Activated T-cell treated with anti-CD3 and anti-CD28 coated beads, Interleukin-2, amount 50 U/mL, for 24 hours (primary cell): Measurements from ENCODE around the gene SETBP1.

Source experiments
- DNase-seq: peaks from one replicate; pipeline ENCODE4 v3.0.0-alpha.2; 2020
- H3K27ac Mint-ChIP-seq: 2 replicates; pipeline ENCODE4 v1.8.0; 2020; ENCODE audit warnings: mild to moderate bottlenecking, mixed read lengths
- H3K27me3 Mint-ChIP-seq: 2 replicates; pipeline ENCODE4 v1.8.0; 2020; ENCODE audit warnings: mixed read lengths
- H3K36me3 Mint-ChIP-seq: 2 replicates; pipeline ENCODE4 v1.8.0; 2020; ENCODE audit warnings: low read depth, mixed read lengths
- H3K4me1 Mint-ChIP-seq: 2 replicates; pipeline ENCODE4 v1.8.0; 2020; ENCODE audit warnings: low read depth, mixed read lengths
- H3K4me3 Mint-ChIP-seq: 2 replicates; pipeline ENCODE4 v1.8.0; 2020; ENCODE audit warnings: mild to moderate bottlenecking, moderate library complexity, mixed read lengths
- H3K9me3 Mint-ChIP-seq: 2 replicates; pipeline ENCODE4 v1.8.0; 2020; ENCODE audit warnings: mixed read lengths

The SETBP1 gene

GRCh38 chr18:45100321-45101105 is 419.8 kb downstream of the SETBP1 start:
- no peaks in the 10 kb centered on the region for H3K4me1 Mint-ChIP-seq
- H3K9me3 Mint-ChIP-seq, result no peaks in the 10 kb centered on the region
- peaks cover 17% of the 10 kb centered on the region for H3K27me3 Mint-ChIP-seq
- no peak overlapping the region for H3K27ac Mint-ChIP-seq
- no peaks in the 10 kb centered on the region for H3K36me3 Mint-ChIP-seq
- H3K4me3 Mint-ChIP-seq, result no peak overlapping the region
- no peak for DNase-seq

GRCh38 chr18:45102126-45102525 is 421.4 kb downstream of the SETBP1 start:
- DNase-seq, result no peak
- Mint-ChIP-seq H3K27ac (no peak overlapping the region), H3K27me3 (peaks cover 17% of the 10 kb centered on the region), H3K4me1 (peaks cover 1% of the 10 kb centered on the region), H3K36me3 (no peaks in the 10 kb centered on the region), H3K9me3 (no peaks in the 10 kb centered on the region), H3K4me3 (no peak overlapping the region)

GRCh38 chr18:45102863-45103262 is 422.2 kb downstream of the SETBP1 start:
- Mint-ChIP-seq H3K27ac (no peak overlapping the region), H3K4me3 (no peak overlapping the region)

GRCh38 chr18:45103319-45104048 is 422.8 kb downstream of the SETBP1 start:
- no peak overlapping the region for H3K27ac Mint-ChIP-seq
- no peaks in the 10 kb centered on the region for H3K9me3 Mint-ChIP-seq
- no peaks in the 10 kb centered on the region for H3K36me3 Mint-ChIP-seq
- DNase-seq, result no peak
- H3K4me3 Mint-ChIP-seq, result no peak overlapping the region
- peaks cover 14% of the 10 kb centered on the region for H3K27me3 Mint-ChIP-seq
- H3K4me1 Mint-ChIP-seq, result peaks cover 1% of the 10 kb centered on the region

More at GRCh38 chr18:45102863-45103262, 422.2 kb downstream of the SETBP1 start:
- DNase-seq, result no peak
- H3K9me3 Mint-ChIP-seq, result no peaks in the 10 kb centered on the region
- H3K36me3 Mint-ChIP-seq, result no peaks in the 10 kb centered on the region
- peaks cover 14% of the 10 kb centered on the region for H3K27me3 Mint-ChIP-seq
- peaks cover 1% of the 10 kb centered on the region for H3K4me1 Mint-ChIP-seq

- peaks cover 1% of the 10 kb centered on the region for H3K4me1 Mint-ChIP-seq
- no peaks in the 10 kb centered on the region for H3K9me3 Mint-ChIP-seq
- H3K4me3 Mint-ChIP-seq, result no peak overlapping the region
- peaks cover 14% of the 10 kb centered on the region for H3K27me3 Mint-ChIP-seq
- DNase-seq, result no peak
- no peak overlapping the region for H3K27ac Mint-ChIP-seq
- no peaks in the 10 kb centered on the region for H3K36me3 Mint-ChIP-seq
Measured at GRCh38 chr18:45104049-45104395, 423.3 kb downstream of the SETBP1 start.

- Mint-ChIP-seq H3K4me1 (peaks cover 1% of the 10 kb centered on the region), H3K27me3 (peaks cover 14% of the 10 kb centered on the region), H3K27ac (no peak overlapping the region), H3K36me3 (no peaks in the 10 kb centered on the region), H3K9me3 (no peaks in the 10 kb centered on the region), H3K4me3 (no peak overlapping the region)
- DNase-seq, result no peak
Measured at GRCh38 chr18:45106331-45106774, 425.7 kb downstream of the SETBP1 start.

- H3K27ac Mint-ChIP-seq, result no peak overlapping the region
- H3K9me3 Mint-ChIP-seq, result no peaks in the 10 kb centered on the region
- no peak overlapping the region for H3K4me3 Mint-ChIP-seq
- no peak for DNase-seq
- H3K4me1 Mint-ChIP-seq, result peaks cover 1% of the 10 kb centered on the region
- H3K36me3 Mint-ChIP-seq, result no peaks in the 10 kb centered on the region
- H3K27me3 Mint-ChIP-seq, result peaks cover 9% of the 10 kb centered on the region
Measured at GRCh38 chr18:45107425-45107824, 426.7 kb downstream of the SETBP1 start.

- Mint-ChIP-seq H3K4me3 (no peak overlapping the region), H3K36me3 (no peaks in the 10 kb centered on the region), H3K27ac (no peak overlapping the region), H3K4me1 (peaks cover 1% of the 10 kb centered on the region), H3K9me3 (no peaks in the 10 kb centered on the region), H3K27me3 (peaks cover under 1% of the 10 kb centered on the region)
- DNase-seq, result no peak
Measured at GRCh38 chr18:45108754-45109153, 428.1 kb downstream of the SETBP1 start.

- H3K36me3 Mint-ChIP-seq, result no peaks in the 10 kb centered on the region
- DNase-seq, result no peak
- no peak overlapping the region for H3K27ac Mint-ChIP-seq
Measured at GRCh38 chr18:45109271-45109670, 428.6 kb downstream of the SETBP1 start.

GRCh38 chr18:45109706-45110105 is 429.0 kb downstream of the SETBP1 start:
- Mint-ChIP-seq H3K27ac (no peak overlapping the region), H3K36me3 (no peaks in the 10 kb centered on the region), H3K4me3 (no peak overlapping the region), H3K9me3 (no peaks in the 10 kb centered on the region), H3K27me3 (peaks cover 3% of the 10 kb centered on the region), H3K4me1 (peaks cover 1% of the 10 kb centered on the region)
- no peak for DNase-seq

More at GRCh38 chr18:45109271-45109670, 428.6 kb downstream of the SETBP1 start:
- Mint-ChIP-seq H3K4me1 (peaks cover 1% of the 10 kb centered on the region), H3K4me3 (no peak overlapping the region), H3K9me3 (no peaks in the 10 kb centered on the region), H3K27me3 (peaks cover under 1% of the 10 kb centered on the region)

GRCh38 chr18:45110577-45111501 is 430.2 kb downstream of the SETBP1 start:
- peaks cover 6% of the 10 kb centered on the region for H3K27me3 Mint-ChIP-seq
- peaks cover 1% of the 10 kb centered on the region for H3K4me1 Mint-ChIP-seq

GRCh38 chr18:45111502-45111848 is 430.8 kb downstream of the SETBP1 start:
- H3K27ac Mint-ChIP-seq, result no peak overlapping the region
- H3K27me3 Mint-ChIP-seq, result peaks cover 6% of the 10 kb centered on the region
- no peak for DNase-seq
- no peaks in the 10 kb centered on the region for H3K36me3 Mint-ChIP-seq
- no peaks in the 10 kb centered on the region for H3K4me1 Mint-ChIP-seq
- no peaks in the 10 kb centered on the region for H3K9me3 Mint-ChIP-seq
- no peak overlapping the region for H3K4me3 Mint-ChIP-seq

More at GRCh38 chr18:45110577-45111501, 430.2 kb downstream of the SETBP1 start:
- H3K4me3 Mint-ChIP-seq, result no peak overlapping the region
- no peaks in the 10 kb centered on the region for H3K9me3 Mint-ChIP-seq
- no peak overlapping the region for H3K27ac Mint-ChIP-seq
- no peak for DNase-seq
- H3K36me3 Mint-ChIP-seq, result no peaks in the 10 kb centered on the region

- no peak overlapping the region for H3K27ac Mint-ChIP-seq
- DNase-seq, result no peak
- H3K4me1 Mint-ChIP-seq, result no peaks in the 10 kb centered on the region
- H3K9me3 Mint-ChIP-seq, result no peaks in the 10 kb centered on the region
- H3K36me3 Mint-ChIP-seq, result no peaks in the 10 kb centered on the region
- no peak overlapping the region for H3K4me3 Mint-ChIP-seq
- H3K27me3 Mint-ChIP-seq, result peaks cover 6% of the 10 kb centered on the region
Measured at GRCh38 chr18:45112682-45113081, 432.0 kb downstream of the SETBP1 start.

- no peaks in the 10 kb centered on the region for H3K36me3 Mint-ChIP-seq
- no peak overlapping the region for H3K27ac Mint-ChIP-seq
- no peak overlapping the region for H3K4me3 Mint-ChIP-seq
- peaks cover 12% of the 10 kb centered on the region for H3K27me3 Mint-ChIP-seq
- no peaks in the 10 kb centered on the region for H3K9me3 Mint-ChIP-seq
- H3K4me1 Mint-ChIP-seq, result no peaks in the 10 kb centered on the region
- no peak for DNase-seq
Measured at GRCh38 chr18:45116116-45116515, 435.4 kb downstream of the SETBP1 start.
